IMR-90 (cell line): Measurements from ENCODE around the gene IKZF3. TPM values are rescaled to one million over a fixed set of nuclear protein-coding genes. Genes with fewer than 3 reads are reported as not detected.
A peak's percentile ranks its signal among the peaks of the same experiment; 100 is the strongest.

Experiments used
- ATAC-seq: fragments of 200-7000 bp; cut with Tn5 transposase; 2 replicates; pipeline ENCODE4 v1.9.1; 2020; ENCODE audit warnings: low read depth, mild to moderate bottlenecking, moderate library complexity
- BruUV-seq: library from RNA; stranded (reverse); fragments of 400-500 nt; replicated peaks from 2 replicates; lab custom pipeline; 2021; lab: Mats Ljungman, UMichigan
- CTCF ChIA-PET: fragments of 300-600 bp; formaldehyde crosslinking; extraction: SDS; loops from one replicate; lab custom pipeline; 2021; ENCODE audit warnings: antibody characterized with exemption; lab: Yijun Ruan, JAX
- POLR2A ChIA-PET: fragments of 300-600 bp; sonication (Branson Sonifier 250); formaldehyde crosslinking; loops from one replicate; lab custom pipeline; 2022; ENCODE audit warnings: antibody characterized with exemption; ENCODE audit not compliant: unreplicated experiment; lab: Charles Lee
- DNase-seq: peaks from one replicate; pipeline ENCODE4 v3.0.0; 2013
- H2AFZ ChIP-seq: replicated peaks from 2 replicates; pipeline ENCODE3; 2013; ENCODE audit warnings: low read length, mild to moderate bottlenecking; ENCODE audit not compliant: poor library complexity
- H2AK5ac ChIP-seq: 2 replicates; pipeline ENCODE4 v1.6.1; 2013; ENCODE audit warnings: low read depth, low read length, inconsistent platforms
- H2AK9ac ChIP-seq: replicated peaks from 2 replicates; pipeline ENCODE3; 2013; ENCODE audit warnings: mild to moderate bottlenecking, low read depth, low read length, moderate library complexity; ENCODE audit not compliant: poor library complexity
- H2BK120ac ChIP-seq: 2 replicates; pipeline ENCODE4 v1.6.1; 2013; ENCODE audit warnings: low read depth, low read length, inconsistent platforms
- H2BK15ac ChIP-seq: 3 replicates; pipeline ENCODE4 v1.6.1; 2013; ENCODE audit warnings: low read depth, low read length, inconsistent platforms
- H2BK20ac ChIP-seq: 2 replicates; pipeline ENCODE4 v1.6.1; 2013; ENCODE audit warnings: low read depth, mild to moderate bottlenecking, inconsistent platforms, low read length, moderate library complexity
- H2BK5ac ChIP-seq: 2 replicates; pipeline ENCODE4 v1.6.1; 2013; ENCODE audit warnings: mild to moderate bottlenecking, low read depth, low read length, inconsistent platforms; ENCODE audit not compliant: poor library complexity, severe bottlenecking
- H3K14ac ChIP-seq: replicated peaks from 2 replicates; pipeline ENCODE4 v1.6.1; 2013; ENCODE audit warnings: low read depth, low read length, inconsistent platforms
- H3K18ac ChIP-seq: 2 replicates; pipeline ENCODE4 v1.6.1; 2013; ENCODE audit warnings: low read depth, low read length, control low read depth
- H3K23ac ChIP-seq: 2 replicates; pipeline ENCODE4 v1.6.1; 2013; ENCODE audit warnings: low read depth, low read length, inconsistent platforms
- H3K27ac ChIP-seq: 2 replicates; pipeline ENCODE4 v1.5.1; 2013; ENCODE audit warnings: mild to moderate bottlenecking, control low read depth, low read length; ENCODE audit not compliant: insufficient read depth
- H3K27me3 ChIP-seq: 2 replicates; pipeline ENCODE4 v1.6.1; 2013; ENCODE audit warnings: low read length; ENCODE audit not compliant: control insufficient read depth, insufficient read depth
- H3K36me3 ChIP-seq: 2 replicates; pipeline ENCODE4 v1.6.1; 2013; ENCODE audit warnings: low read length, mixed read lengths; ENCODE audit not compliant: control insufficient read depth, insufficient read depth
- H3K4ac ChIP-seq: 2 replicates; pipeline ENCODE4 v1.6.1; 2013; ENCODE audit warnings: low read depth, low read length, inconsistent platforms
- H3K4me1 ChIP-seq: 2 replicates; pipeline ENCODE4 v1.6.1; 2013; ENCODE audit warnings: low read length, mixed read lengths; ENCODE audit not compliant: control insufficient read depth, insufficient read depth
- H3K4me2 ChIP-seq: 2 replicates; pipeline ENCODE4 v1.6.1; 2013; ENCODE audit warnings: low read depth, mild to moderate bottlenecking, control low read depth, low read length, moderate library complexity
- H3K4me3 ChIP-seq: 2 replicates; pipeline ENCODE4 v1.5.1; 2013; ENCODE audit warnings: low read depth, mild to moderate bottlenecking, control low read depth, low read length, moderate library complexity; ENCODE audit not compliant: insufficient read depth
- H3K56ac ChIP-seq: 2 replicates; pipeline ENCODE4 v1.6.1; 2013; ENCODE audit warnings: low read length, inconsistent platforms; ENCODE audit not compliant: insufficient read depth; ENCODE audit errors: extremely low read depth
- H3K79me1 ChIP-seq, 2 experiments: 2 replicates each; pipeline ENCODE4 v1.6.1; 2013; ENCODE audit warnings: low read length in 2 of 2, inconsistent platforms in 1 of 2, low read depth in 1 of 2
- H3K9ac ChIP-seq: 2 replicates; pipeline ENCODE4 v1.6.1; 2013; ENCODE audit warnings: low read depth, low read length, control low read depth
- H3K9me1 ChIP-seq: 2 replicates; pipeline ENCODE4 v1.6.1; 2013; ENCODE audit warnings: low read length, inconsistent platforms; ENCODE audit not compliant: insufficient read depth
- H3K9me3 ChIP-seq: 2 replicates; pipeline ENCODE4 v1.6.1; 2013; ENCODE audit warnings: low read length; ENCODE audit not compliant: control insufficient read depth, insufficient read depth
- H4K20me1 ChIP-seq: 2 replicates; pipeline ENCODE4 v1.6.1; 2013; ENCODE audit warnings: low read length, inconsistent platforms; ENCODE audit not compliant: insufficient read depth
- H4K5ac ChIP-seq: 2 replicates; pipeline ENCODE4 v1.6.1; 2013; ENCODE audit warnings: mild to moderate bottlenecking, low read depth, low read length, control low read depth
- H4K8ac ChIP-seq, 2 experiments: 2 replicates each; pipeline ENCODE4 v1.6.1; 2013; ENCODE audit warnings: low read depth in 2 of 2, low read length in 2 of 2, control low read depth in 1 of 2, inconsistent platforms in 1 of 2
- H4K91ac ChIP-seq: 2 replicates; pipeline ENCODE4 v1.6.1; 2013; ENCODE audit warnings: low read depth, low read length, inconsistent platforms; ENCODE audit not compliant: insufficient read depth
- BHLHE40 ChIP-seq: fragments of 150-350 bp; IDR thresholded peaks from 2 replicates; pipeline ENCODE4 v1.6.1; 2016; ENCODE audit warnings: mild to moderate bottlenecking, low read depth, low read length
- CHD1 ChIP-seq: IDR thresholded peaks from 2 replicates; pipeline ENCODE4 v1.6.1; 2012; ENCODE audit warnings: low read depth, low read length, improper control_type of control experiment
- FOS ChIP-seq: fragments of 150-350 bp; IDR thresholded peaks from 2 replicates; pipeline ENCODE4 v1.6.1; 2016; ENCODE audit warnings: low read depth, low read length
- MAFK ChIP-seq: IDR thresholded peaks from 2 replicates; pipeline ENCODE4 v1.6.1; 2012; ENCODE audit warnings: low read depth, low read length, improper control_type of control experiment
- MAZ ChIP-seq: IDR thresholded peaks from 2 replicates; pipeline ENCODE4 v1.6.1; 2012; ENCODE audit warnings: low read depth, mild to moderate bottlenecking, low read length, improper control_type of control experiment, moderate library complexity, borderline replicate concordance
- MXI1 ChIP-seq: IDR thresholded peaks from 2 replicates; pipeline ENCODE4 v1.6.1; 2012; ENCODE audit warnings: low read depth, mild to moderate bottlenecking, low read length, moderate library complexity, borderline replicate concordance
- POLR2A ChIP-seq: IDR thresholded peaks from 2 replicates; pipeline ENCODE4 v1.6.1; 2012; ENCODE audit warnings: mild to moderate bottlenecking, low read depth, low read length
- RAD21 ChIP-seq: IDR thresholded peaks from 2 replicates; pipeline ENCODE4 v1.6.1; 2012; ENCODE audit warnings: low read length, improper control_type of control experiment
- WGBS, 2 experiments: methylation state at CpG; one replicate each; pipeline versions ENCODE4 v1.1.5 to v1.1.7; 2013; ENCODE audit warnings: missing lambda C conversion rate in 2 of 2; ENCODE audit not compliant: insufficient read length in 1 of 2; ENCODE audit errors: extremely low coverage in 2 of 2; 5-methylcytosine and 5-hydroxymethylcytosine counted together
- dilution Hi-C: fragments of 300-500 bp; cut with HindIII; formaldehyde crosslinking; loops from one replicate; pipeline ENCODE4 v1.14.3; 2018; ENCODE audit warnings: low sequenced_read_pairs; ENCODE audit not compliant: unreplicated experiment
- in situ Hi-C: fragments of 300-500 bp; cut with MboI; formaldehyde crosslinking; loops from 3 replicates; pipeline ENCODE4 v1.14.3; 2019; ENCODE audit warnings: low sequenced_read_pairs, inconsistent platforms, mixed read lengths
- intact Hi-C: fragments of 100-400 bp; cut with micrococcal nuclease; formaldehyde crosslinking; loops from 2 replicates; pipeline ENCODE4 v1.10.0; 2022
- polyA plus RNA-seq, 3 experiments: library from polyadenylated mRNA; depleted of rRNA; stranded (reverse); fragments of >200 nt; gene quantifications; 2 replicates each; pipeline ENCODE4 v1.2.3, GENCODE V29; 2012; ENCODE audit warnings: low replicate concordance in 1 of 3
- total RNA-seq: library from RNA; depleted of rRNA; stranded (reverse); fragments of >200 nt; gene quantifications from 2 replicates; pipeline ENCODE4 v1.2.3, GENCODE V29; 2012
- TF ChIP-seq, protein P1 (sequence below): fragments of 150-350 bp; IDR thresholded peaks from 2 replicates; pipeline ENCODE4 v1.6.1; 2017; ENCODE audit warnings: mild to moderate bottlenecking, antibody characterized with exemption, low read length, low read depth
- TF ChIP-seq, protein P2 (sequence below): conservative IDR thresholded peaks from 2 replicates; pipeline ENCODE4 v1.5.1; 2012; ENCODE audit warnings: mild to moderate bottlenecking, low read depth, low read length, improper control_type of control experiment

The IKZF3 gene
- total and polyA plus RNA-seq, 2 of the 4 experiments (the other 2 are of a cell fraction) = not detected

DNA sequence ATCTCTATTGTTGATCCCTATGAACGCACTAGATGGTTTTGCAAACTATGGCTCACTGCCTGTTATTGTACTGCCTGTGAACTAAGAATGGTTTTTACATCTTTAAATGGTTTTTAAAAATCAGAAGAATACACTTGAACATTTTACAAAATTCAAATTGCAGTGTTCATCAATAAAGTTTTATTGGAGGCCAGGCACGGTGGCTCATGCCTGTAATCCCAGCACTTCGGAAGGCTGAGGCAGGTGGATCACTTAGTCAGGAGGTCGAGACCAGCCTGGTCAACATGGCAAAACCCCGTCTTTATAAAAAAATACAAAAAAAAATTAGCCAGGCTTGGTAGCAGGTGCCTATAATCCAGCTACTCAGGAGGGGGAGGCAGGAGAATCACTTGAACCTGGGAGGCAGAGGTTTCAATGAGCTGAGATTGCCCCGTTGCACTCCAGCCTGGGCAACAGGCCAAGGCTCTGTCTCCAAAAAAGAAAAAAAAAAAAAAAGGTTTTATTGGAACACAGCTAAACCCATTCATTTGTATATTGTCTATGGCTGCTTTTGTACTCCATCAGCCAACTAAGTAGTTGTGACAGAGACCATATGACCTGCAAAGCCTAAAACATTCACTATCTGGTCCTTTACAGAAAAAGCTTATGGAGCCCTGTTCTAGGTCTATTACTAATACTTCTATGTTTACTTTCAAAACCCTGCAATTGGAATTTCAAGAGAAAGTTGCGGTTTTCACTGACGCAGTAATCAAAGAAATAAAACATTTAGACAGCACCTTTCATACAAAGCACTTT, 18.9 kb downstream of the IKZF3 start:
- Histone ChIP-seq H2AK9ac (no peak overlapping the region), H2AK5ac (no peak overlapping the region), H4K20me1 (no peaks in the 10 kb centered on the region), H3K4ac (no peak overlapping the region), H3K18ac (no peak overlapping the region), H3K23ac (no peak overlapping the region), H3K9me3 (no peaks in the 10 kb centered on the region), H3K4me3 (no peak overlapping the region), H4K5ac (no peak overlapping the region), H3K27me3 (peaks cover 44% of the 10 kb centered on the region), H3K9me1 (no peaks in the 10 kb centered on the region), H2BK15ac (no peak overlapping the region), H3K4me1 (no peaks in the 10 kb centered on the region), H3K36me3 (no peaks in the 10 kb centered on the region), H4K91ac (no peak overlapping the region), H2BK120ac (no peak overlapping the region), H2BK5ac (no peak overlapping the region), H3K27ac (no peak overlapping the region), H3K56ac (no peak overlapping the region), H2AFZ (no peak overlapping the region), H2BK20ac (no peak overlapping the region), H3K9ac (no peak overlapping the region), H3K79me1 (no peaks in the 10 kb centered on the region), H4K8ac (no peak overlapping the region), H3K14ac (no peak overlapping the region), H3K4me2 (no peak overlapping the region)
- DNase-seq (peak; percentile 5), ATAC-seq (no peak)
- no peak for TF ChIP-seq BHLHE40
- TF ChIP-seq MAFK = no peak
- TF ChIP-seq POLR2A = no peak
- no peak for TF ChIP-seq RAD21
- no peak for TF ChIP-seq MXI1
- TF ChIP-seq MAZ = no peak
- no peak for TF ChIP-seq CHD1
- TF ChIP-seq, protein P1, sequence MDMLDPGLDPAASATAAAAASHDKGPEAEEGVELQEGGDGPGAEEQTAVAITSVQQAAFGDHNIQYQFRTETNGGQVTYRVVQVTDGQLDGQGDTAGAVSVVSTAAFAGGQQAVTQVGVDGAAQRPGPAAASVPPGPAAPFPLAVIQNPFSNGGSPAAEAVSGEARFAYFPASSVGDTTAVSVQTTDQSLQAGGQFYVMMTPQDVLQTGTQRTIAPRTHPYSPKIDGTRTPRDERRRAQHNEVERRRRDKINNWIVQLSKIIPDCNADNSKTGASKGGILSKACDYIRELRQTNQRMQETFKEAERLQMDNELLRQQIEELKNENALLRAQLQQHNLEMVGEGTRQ = no peak
- TF ChIP-seq, protein P2, sequence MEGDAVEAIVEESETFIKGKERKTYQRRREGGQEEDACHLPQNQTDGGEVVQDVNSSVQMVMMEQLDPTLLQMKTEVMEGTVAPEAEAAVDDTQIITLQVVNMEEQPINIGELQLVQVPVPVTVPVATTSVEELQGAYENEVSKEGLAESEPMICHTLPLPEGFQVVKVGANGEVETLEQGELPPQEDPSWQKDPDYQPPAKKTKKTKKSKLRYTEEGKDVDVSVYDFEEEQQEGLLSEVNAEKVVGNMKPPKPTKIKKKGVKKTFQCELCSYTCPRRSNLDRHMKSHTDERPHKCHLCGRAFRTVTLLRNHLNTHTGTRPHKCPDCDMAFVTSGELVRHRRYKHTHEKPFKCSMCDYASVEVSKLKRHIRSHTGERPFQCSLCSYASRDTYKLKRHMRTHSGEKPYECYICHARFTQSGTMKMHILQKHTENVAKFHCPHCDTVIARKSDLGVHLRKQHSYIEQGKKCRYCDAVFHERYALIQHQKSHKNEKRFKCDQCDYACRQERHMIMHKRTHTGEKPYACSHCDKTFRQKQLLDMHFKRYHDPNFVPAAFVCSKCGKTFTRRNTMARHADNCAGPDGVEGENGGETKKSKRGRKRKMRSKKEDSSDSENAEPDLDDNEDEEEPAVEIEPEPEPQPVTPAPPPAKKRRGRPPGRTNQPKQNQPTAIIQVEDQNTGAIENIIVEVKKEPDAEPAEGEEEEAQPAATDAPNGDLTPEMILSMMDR = no peak
- TF ChIP-seq FOS = no peak
- intact Hi-C loops (loop anchor here (5.0 kb wide), 1 partner anchor 38 kb away; no protein-coding TSS in a partner anchor), in situ Hi-C loops (no loop called here), dilution Hi-C loops (no loop called here)
- POLR2A ChIA-PET = no interaction called here
- CTCF ChIA-PET = no interaction called here
- BruUV-seq = no TSS peak
- no CpG with 5 or more reads among the region's 8 CpGs for WGBS, 2 experiments
